ENCODE data around the gene DYNC1LI1.

Gene DYNC1LI1

GRCh38 chr3:32484436-32484835, 86.2 kb downstream of the DYNC1LI1 start:
- no peak for DNase-seq

GRCh38 chr3:32483772-32484171, 86.9 kb downstream of the DYNC1LI1 start:
- DNase-seq: no peak

DNA sequence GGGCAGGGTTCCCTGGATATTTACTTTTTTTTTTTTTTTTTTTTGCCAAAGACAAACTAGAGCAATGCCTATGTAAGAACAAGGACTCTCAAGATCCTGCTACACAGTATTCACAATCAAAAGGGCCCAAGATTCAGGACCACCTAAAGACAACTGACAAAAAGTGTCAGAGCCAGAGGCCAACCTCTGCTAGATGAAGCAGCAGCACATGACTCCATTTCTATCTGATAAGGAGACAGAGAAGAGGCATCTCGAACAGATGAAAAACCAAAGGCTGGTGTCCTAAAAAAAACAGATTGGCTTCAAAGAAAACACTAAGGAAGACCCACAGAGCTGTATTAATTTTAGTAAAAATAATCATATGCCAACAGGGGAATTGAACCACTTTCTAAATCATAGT, 88.0 kb downstream of the DYNC1LI1 start:
- no peak for DNase-seq

GRCh38 chr3:32481791-32482631, 88.6 kb downstream of the DYNC1LI1 start:
- DNase-seq: no peak

DNA sequence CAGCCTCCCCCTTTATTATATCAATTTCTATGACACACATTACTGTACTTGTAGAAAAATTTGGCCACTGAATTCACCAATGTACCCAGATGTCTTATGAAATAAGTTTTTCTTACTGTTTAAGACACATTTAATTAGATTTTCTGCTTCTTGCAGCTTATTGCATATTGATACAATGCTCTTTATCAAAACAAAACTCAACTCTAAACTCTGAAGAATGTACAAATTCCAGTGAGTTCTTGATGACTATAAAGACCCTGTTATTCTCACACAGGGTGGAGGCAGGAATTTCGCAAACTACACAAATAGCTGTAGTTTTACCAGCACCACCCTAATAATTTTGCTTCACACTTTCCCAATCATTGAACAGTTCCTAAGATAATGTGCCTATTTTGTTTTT, 90.1 kb downstream of the DYNC1LI1 start:
- no peak for DNase-seq

All from islet precursor cell (in vitro differentiated cells).